HG03469 (cell line): ENCODE data around the gene TOP1.

Experiments
- ATAC-seq: cut with Tn5 transposase; IDR thresholded peaks from one replicate; pipeline ENCODE4 v1.9.1; 2021; ENCODE audit warnings: mild to moderate bottlenecking, moderate library complexity, moderate number of reproducible peaks; ENCODE audit not compliant: unreplicated experiment

TOP1 gene

GRCh38 chr20:41032271-41032670, 3.6 kb downstream of the TOP1 start:
- no peak for ATAC-seq

GRCh38 chr20:41034239-41034638, 5.6 kb downstream of the TOP1 start:
- ATAC-seq: no peak

DNA sequence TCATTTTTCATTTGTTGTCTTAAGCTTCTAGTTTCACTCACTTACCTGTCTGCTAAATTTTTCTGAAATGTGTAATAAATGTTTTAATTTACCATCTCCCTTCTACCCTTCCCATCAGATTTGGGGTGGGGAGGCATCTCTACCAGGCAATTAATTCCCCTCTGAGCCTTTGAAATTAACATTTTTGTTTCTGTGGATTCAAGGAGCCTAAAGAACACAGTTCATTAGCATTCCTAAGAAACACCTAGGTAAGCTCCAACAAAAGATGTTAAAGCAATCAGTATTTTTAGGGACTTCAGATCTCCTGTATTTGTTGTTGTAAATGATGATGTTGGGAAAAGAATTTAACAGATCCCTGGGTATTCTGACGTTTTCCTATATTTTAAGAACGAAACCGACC, 6.6 kb downstream of the TOP1 start:
- ATAC-seq: no peak

GRCh38 chr20:41037179-41037578, 8.6 kb downstream of the TOP1 start:
- no peak for ATAC-seq

DNA sequence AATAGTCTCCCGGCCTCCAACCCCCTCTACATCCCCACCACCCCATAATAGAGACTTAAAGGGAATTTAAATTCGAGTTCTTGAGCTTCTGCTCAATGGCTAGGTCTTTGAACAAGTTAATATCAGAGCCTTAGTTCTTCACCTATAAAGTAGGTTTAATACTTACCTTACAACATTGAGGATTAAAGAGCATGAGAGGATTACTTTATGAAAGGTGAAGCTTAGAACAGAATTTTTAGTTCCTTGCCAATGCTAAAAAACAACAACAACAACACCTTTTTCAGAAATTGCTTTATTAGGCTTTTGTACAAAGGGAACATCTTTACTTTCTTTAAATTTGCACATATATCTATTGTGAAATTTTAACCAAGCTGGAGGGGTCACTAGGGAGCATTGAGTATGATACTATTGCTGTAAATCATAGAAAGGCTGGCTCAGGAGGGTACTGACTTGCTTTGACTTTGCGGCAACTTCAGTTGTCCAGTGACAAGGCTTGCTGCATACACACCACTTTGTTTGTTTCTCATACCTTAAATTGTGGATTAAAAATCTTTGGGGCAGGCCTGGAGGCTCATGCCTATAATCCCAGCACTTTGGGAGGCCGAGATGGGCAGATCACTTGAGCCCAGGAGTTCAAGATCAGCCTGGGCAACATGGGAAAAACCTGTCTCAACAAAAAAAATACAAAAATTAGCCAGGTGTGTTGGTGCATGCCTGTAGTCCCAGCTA, 9.7 kb downstream of the TOP1 start:
- ATAC-seq: no peak

GRCh38 chr20:41038878-41039404, 10.3 kb downstream of the TOP1 start:
- no peak for ATAC-seq

GRCh38 chr20:41040855-41041254, 12.2 kb downstream of the TOP1 start:
- no peak for ATAC-seq

DNA sequence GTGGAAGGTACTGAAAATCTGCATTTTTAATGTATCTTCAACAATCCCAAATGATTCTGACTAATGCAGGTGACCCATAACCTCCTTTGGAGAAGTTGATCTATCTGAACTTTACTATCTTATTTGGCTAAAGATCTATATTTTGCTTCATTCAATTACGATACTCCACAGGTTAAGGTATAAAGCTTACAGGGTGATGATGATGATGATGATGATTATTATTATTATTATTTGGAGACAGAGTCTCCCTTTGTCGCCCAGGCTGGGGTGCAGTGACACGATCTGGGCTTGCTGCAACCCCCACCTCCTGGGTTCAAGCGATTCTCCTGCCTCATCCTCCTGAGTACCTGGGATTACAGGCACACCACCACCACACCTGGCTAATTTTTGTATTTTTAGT, 13.1 kb downstream of the TOP1 start:
- no peak for ATAC-seq

- no peak for ATAC-seq
Measured at GRCh38 chr20:41044409-41045062, 15.9 kb downstream of the TOP1 start.

DNA sequence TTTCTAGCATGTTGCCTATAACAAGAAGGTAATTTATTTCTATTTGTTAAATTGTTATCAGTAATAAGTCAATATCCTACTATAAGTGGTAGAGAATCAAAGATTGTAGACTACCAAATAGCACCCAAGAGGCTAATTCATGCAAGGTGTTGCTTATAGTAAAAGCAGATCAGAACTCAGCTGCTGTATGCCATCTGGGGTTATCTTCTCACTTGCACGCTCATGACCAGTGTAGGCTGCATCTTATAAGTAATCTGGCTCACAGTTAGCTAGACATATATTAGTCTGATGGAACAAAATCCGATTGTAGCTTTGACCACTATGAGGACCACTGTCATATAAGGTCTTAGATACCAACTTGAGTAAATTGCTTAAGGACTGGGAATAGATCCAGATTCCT, 17.0 kb downstream of the TOP1 start:
- ATAC-seq: no peak

- ATAC-seq: no peak
Measured at GRCh38 chr20:41046716-41047115, 18.1 kb downstream of the TOP1 start.

DNA sequence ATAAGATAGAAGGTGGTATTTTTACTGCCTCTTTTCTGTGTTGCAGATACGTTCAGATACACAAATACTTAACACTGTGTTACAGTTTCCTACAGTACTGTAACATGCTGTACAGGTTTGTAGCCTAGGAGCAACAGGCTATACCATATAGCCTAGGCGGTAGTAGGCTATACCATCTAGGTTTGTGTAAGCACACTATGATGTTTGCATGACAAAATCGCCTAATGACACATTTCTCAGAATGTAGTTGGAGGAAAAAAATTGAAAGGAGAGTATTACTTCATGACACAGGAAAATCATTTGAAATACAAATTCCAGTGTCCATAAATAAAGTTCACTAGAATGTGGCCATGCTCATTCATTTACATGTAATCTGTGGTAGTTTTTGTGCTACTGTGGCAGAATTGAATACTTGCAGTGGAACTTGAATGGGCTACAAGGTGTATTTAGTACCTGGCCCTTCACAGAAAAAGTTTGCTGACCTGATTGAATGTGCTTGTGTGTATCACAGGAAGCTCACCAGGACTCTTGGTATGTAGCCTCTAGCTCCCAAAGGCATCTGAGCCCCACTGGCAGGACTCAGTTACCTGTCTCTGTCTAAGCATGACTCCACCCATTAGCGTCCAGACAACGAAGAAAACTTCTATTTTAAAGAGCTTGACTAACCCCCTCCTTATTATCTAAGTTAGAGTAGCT, 18.8 kb downstream of the TOP1 start:
- no peak for ATAC-seq

DNA sequence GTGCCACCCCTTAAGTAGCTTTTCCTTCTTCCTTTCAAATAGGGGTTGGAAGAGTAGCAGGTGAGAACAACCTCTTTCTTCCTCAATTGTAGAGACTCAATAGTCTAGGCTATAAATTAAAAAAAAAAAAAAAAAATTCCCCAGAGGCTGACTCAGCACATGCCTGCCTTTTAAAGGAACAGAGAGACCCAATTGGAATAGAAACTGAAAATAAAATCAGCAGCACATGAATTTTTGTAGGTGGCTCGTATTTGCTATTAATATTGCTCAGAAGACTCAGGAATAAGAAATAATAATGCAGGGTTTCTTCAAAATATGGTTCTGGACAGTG, 19.3 kb downstream of the TOP1 start:
- no peak for ATAC-seq

DNA sequence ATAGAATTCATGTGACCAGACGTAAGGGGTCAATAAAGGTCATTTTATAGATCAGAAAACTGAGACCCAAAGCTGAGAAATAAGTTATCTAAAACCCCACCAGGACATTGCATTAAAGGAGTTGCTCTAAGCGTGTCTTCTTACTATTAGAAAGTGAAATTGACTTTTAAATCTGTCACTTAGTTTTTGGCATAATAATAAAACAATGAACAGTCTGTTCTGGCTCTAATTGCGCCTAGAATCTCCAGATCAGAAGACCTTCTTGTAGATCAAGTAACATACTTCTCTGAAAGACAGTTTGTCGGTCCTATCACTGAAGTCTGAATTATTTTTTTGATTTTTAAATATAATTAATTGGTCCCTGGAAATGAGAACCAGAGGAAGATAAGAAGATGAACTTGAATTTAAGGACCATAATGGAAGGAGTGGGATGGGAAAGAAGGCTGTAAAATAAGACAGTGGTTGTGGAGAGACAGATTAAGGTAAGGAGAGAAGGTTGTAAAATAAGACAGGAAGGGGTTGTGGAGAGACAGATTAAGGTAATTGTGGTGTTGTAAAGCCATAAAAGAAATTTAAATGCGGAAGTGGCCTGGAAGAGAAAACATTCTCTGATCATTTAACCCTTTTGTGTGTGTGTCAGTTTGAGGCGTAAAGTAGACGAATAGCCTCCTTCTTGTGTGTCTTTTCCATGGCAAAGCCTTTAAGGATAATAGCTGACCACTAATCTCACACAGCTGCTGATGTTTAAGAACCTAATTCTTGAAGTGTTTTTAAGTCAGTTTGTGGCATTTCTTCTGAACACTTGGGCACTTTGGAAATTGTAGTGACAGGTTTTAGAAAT, 20.1 kb downstream of the TOP1 start:
- ATAC-seq: no peak

GRCh38 chr20:41049451-41049850, 20.8 kb downstream of the TOP1 start:
- ATAC-seq: no peak

- ATAC-seq: no peak
Measured at GRCh38 chr20:41050361-41051008, 21.9 kb downstream of the TOP1 start.

DNA sequence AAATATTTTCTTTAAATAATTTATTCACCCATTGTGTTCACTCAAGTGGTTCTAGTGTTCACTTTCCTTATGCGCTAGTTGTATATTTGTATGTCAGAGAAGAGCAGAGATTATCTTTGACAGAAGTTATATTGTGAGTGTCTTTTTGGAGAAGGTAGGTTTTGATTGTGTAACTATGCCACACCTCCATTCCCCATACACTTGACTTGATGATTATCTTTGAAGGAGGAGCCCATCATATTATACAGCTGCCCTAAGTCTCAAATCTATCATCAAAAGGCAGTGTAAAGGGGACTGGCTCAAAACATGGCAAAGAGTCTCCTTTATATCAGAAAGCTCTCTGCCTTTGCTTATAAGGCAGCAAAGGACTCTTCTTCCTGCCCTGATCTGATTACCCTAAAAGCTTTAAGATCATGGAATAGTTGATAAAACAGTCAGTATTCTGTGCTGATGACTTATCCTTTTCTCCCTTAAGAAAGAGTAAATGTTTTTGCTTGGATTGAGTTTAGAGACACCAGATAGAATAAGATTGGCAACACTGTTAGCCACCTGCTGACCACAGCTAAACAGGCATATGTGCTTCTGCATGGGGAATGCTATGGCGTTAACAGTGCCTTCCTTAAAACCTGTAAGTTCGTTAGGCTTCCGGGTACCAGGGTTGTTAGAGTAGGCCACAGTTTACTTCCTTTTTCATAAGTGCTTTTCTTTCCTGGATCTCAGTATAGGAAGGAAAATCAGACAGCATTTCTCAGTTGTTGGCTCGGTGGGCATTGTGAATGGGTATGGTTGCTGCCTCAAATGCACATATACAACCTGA, 22.6 kb downstream of the TOP1 start:
- ATAC-seq: no peak

DNA sequence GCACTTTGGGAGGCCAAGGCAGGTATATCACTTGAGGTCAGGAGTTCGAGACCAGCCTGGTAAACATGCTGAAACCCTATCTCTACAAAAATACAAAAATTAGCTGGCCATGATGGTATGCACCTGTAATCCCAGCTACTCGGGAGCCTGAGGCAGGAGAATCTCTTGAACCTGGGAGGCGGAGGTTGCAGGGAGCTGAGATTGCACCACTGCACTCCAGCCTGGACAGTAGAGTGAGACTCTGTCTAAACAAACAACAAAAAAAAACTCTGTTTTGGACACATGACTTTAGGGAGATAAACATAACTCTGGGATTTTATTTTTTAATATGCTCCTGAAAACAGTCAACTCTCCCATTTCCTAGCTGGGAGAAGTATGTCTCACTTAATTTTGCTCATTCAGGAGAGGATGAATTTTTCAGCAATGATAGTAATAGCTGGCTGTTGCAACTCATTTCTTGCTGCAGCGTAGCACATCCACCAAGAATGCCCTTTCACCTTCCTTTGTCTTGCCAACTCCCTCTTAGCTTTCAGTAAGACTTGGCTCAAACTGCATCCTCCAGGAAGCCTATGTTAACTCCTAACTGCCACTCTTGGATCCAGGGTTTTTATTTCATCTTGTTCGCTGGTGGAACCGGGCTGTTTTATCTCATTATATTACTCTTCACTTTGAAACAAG, 24.3 kb downstream of the TOP1 start:
- no peak for ATAC-seq
